DND-41 (cell line): Measurements from ENCODE around the gene DHX30.

Experiments
- EZH2 ChIP-seq: IDR thresholded peaks from 3 replicates; pipeline ENCODE4 v1.6.1; 2012; ENCODE audit warnings: borderline replicate concordance, low read depth, mild to moderate bottlenecking, moderate library complexity, low read length, inconsistent platforms; ENCODE audit not compliant: severe bottlenecking
- TF ChIP-seq, protein P1 (sequence below): IDR thresholded peaks from 2 replicates; pipeline ENCODE4 v1.5.1; 2012; ENCODE audit warnings: borderline replicate concordance, low read length, moderate library complexity, mild to moderate bottlenecking; ENCODE audit not compliant: poor library complexity, severe bottlenecking; ENCODE audit errors: extremely low read depth

DNA sequence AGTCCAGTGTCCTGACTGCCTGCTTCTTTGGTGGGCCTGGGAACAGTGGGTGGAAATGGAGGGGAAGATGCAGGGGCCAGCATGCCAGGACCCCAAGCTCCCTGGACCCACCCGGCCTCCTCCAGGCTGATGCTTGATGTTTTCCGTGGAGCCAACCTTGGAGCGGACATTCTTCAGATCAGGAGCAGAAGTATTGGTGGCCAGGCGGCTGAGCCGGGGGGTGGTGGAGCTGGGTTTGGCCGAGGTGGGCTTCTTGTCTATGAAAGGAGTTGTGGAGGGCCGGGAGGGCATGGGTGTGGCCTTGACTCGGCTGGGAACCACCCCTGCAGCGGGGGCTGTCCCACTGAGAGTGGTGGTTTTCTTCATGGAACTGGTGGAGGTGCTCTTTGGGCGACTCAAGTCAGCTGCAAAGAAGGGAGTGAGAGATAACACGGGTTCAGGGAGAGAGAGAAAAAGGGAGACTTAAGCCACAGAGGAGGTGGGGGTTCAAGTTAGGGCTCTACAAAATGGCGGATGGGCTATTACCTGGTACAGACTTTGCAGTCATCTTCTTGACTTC lies 67.8 kb downstream of the DHX30 start:
- TF ChIP-seq, protein P1, sequence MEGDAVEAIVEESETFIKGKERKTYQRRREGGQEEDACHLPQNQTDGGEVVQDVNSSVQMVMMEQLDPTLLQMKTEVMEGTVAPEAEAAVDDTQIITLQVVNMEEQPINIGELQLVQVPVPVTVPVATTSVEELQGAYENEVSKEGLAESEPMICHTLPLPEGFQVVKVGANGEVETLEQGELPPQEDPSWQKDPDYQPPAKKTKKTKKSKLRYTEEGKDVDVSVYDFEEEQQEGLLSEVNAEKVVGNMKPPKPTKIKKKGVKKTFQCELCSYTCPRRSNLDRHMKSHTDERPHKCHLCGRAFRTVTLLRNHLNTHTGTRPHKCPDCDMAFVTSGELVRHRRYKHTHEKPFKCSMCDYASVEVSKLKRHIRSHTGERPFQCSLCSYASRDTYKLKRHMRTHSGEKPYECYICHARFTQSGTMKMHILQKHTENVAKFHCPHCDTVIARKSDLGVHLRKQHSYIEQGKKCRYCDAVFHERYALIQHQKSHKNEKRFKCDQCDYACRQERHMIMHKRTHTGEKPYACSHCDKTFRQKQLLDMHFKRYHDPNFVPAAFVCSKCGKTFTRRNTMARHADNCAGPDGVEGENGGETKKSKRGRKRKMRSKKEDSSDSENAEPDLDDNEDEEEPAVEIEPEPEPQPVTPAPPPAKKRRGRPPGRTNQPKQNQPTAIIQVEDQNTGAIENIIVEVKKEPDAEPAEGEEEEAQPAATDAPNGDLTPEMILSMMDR = no peak
- TF ChIP-seq EZH2 = no peak
